Trophoblast cell (in vitro differentiated cells and primary cell): ENCODE measurements around the gene PEF1.
"Not testable (repeated sequence)": the region's sequence is repeated elsewhere in the genome, so short reads cannot be mapped to it uniquely, and the experiment has no call there.

Experiments used
- DNase-seq, 2 donors: peaks; one replicate each; pipeline ENCODE4 v3.0.0-alpha.2; 2016
- H2AFZ ChIP-seq: 2 replicates; pipeline ENCODE4 v1.6.1; 2013; ENCODE audit warnings: low read length, moderate library complexity, mild to moderate bottlenecking; ENCODE audit not compliant: insufficient read depth, poor library complexity
- H2AK5ac ChIP-seq: 2 replicates; pipeline ENCODE4 v1.6.1; 2013; ENCODE audit warnings: mild to moderate bottlenecking, low read length
- H2BK120ac ChIP-seq: 2 replicates; pipeline ENCODE4 v1.6.1; 2013; ENCODE audit warnings: low read length, mild to moderate bottlenecking, moderate library complexity; ENCODE audit not compliant: insufficient read depth, poor library complexity
- H2BK12ac ChIP-seq: 2 replicates; pipeline ENCODE4 v1.6.1; 2013; ENCODE audit warnings: mild to moderate bottlenecking, low read length, moderate library complexity
- H2BK5ac ChIP-seq: 2 replicates; pipeline ENCODE4 v1.6.1; 2013; ENCODE audit warnings: low read length, low read depth, moderate library complexity, mild to moderate bottlenecking; ENCODE audit not compliant: poor library complexity
- H3K14ac ChIP-seq: 2 replicates; pipeline ENCODE4 v1.6.1; 2013; ENCODE audit warnings: mild to moderate bottlenecking, low read length
- H3K18ac ChIP-seq: 2 replicates; pipeline ENCODE4 v1.6.1; 2013; ENCODE audit warnings: mild to moderate bottlenecking, low read length
- H3K23ac ChIP-seq: 2 replicates; pipeline ENCODE4 v1.6.1; 2013; ENCODE audit warnings: low read length
- H3K27ac ChIP-seq: 2 replicates; pipeline ENCODE4 v1.5.1; 2013; ENCODE audit warnings: low read depth, mild to moderate bottlenecking, inconsistent platforms, low read length, moderate library complexity
- H3K27me3 ChIP-seq: 2 replicates; pipeline ENCODE4 v1.6.1; 2013; ENCODE audit warnings: inconsistent platforms, mild to moderate bottlenecking, low read length, moderate library complexity; ENCODE audit not compliant: insufficient read depth
- H3K36me3 ChIP-seq, 2 experiments: 1 replicate in 1 of 2; 2 replicates in 1 of 2; pipeline ENCODE4 v1.6.1; 2013; ENCODE audit warnings: low read length in 2 of 2, mild to moderate bottlenecking in 2 of 2, moderate library complexity in 1 of 2; ENCODE audit not compliant: insufficient read depth in 2 of 2, control insufficient read depth in 1 of 2
- H3K4ac ChIP-seq: 2 replicates; pipeline ENCODE4 v1.6.1; 2013; ENCODE audit warnings: low read depth, mild to moderate bottlenecking, low read length, moderate library complexity
- H3K4me1 ChIP-seq, 2 experiments: 1 replicate in 1 of 2; 2 replicates in 1 of 2; pipeline ENCODE4 v1.6.1; 2013; ENCODE audit warnings: low read length in 2 of 2, mild to moderate bottlenecking in 2 of 2, moderate library complexity in 1 of 2; ENCODE audit not compliant: insufficient read depth in 2 of 2, control insufficient read depth in 1 of 2
- H3K4me2 ChIP-seq: 2 replicates; pipeline ENCODE4 v1.6.1; 2013; ENCODE audit warnings: inconsistent platforms, mild to moderate bottlenecking, low read length, moderate library complexity
- H3K4me3 ChIP-seq: 2 replicates; pipeline ENCODE4 v1.5.1; 2013; ENCODE audit warnings: mild to moderate bottlenecking, low read depth, low read length, inconsistent platforms
- H3K79me1 ChIP-seq: one replicate; pipeline ENCODE4 v1.6.1; 2013; ENCODE audit warnings: low read length
- H3K79me2 ChIP-seq: 2 replicates; pipeline ENCODE4 v1.6.1; 2013; ENCODE audit warnings: low read length, mild to moderate bottlenecking; ENCODE audit not compliant: control insufficient read depth, insufficient read depth, poor library complexity
- H3K9ac ChIP-seq: 2 replicates; pipeline ENCODE4 v1.6.1; 2013; ENCODE audit warnings: mild to moderate bottlenecking, low read length
- H3K9me3 ChIP-seq: 2 replicates; pipeline ENCODE4 v1.6.1; 2013; ENCODE audit warnings: low read depth, mild to moderate bottlenecking, control low read depth, inconsistent platforms, low read length; ENCODE audit not compliant: insufficient read depth
- H4K12ac ChIP-seq: 2 replicates; pipeline ENCODE4 v1.6.1; 2013; ENCODE audit warnings: low read depth, mild to moderate bottlenecking, low read length, moderate library complexity
- H4K8ac ChIP-seq: 2 replicates; pipeline ENCODE4 v1.6.1; 2013; ENCODE audit warnings: low read depth, mild to moderate bottlenecking, low read length, moderate library complexity
- H4K91ac ChIP-seq: one replicate; pipeline ENCODE4 v1.6.1; 2013; ENCODE audit warnings: low read depth, mild to moderate bottlenecking, low read length, moderate library complexity
- WGBS: extraction: QIAGEN DNeasy Blood & Tissue Kit; methylation state at CpG from one replicate; pipeline ENCODE4 v1.1.7; 2013; ENCODE audit warnings: missing lambda C conversion rate; ENCODE audit not compliant: insufficient read length, insufficient coverage; ENCODE audit errors: extremely low coverage; 5-methylcytosine and 5-hydroxymethylcytosine counted together

The PEF1 gene

GRCh38 chr1:31588751-31589515, 55.7 kb downstream of the PEF1 start:
- no CpG with 5 or more reads among the region's 62 CpGs for WGBS
- Histone ChIP-seq H3K4me2 (peak overlapping the region; percentile 17), H3K27ac (peak overlapping the region; percentile 94), H3K79me1 (peaks cover 42% of the 10 kb centered on the region), H4K91ac (peak overlapping the region; percentile 85), H3K4me3 (no peak overlapping the region), H3K4me1 (peaks cover 25 to 39% of the 10 kb centered on the region in 2 experiments), H3K9me3 (peaks cover 2% of the 10 kb centered on the region), H4K12ac (peak overlapping the region; percentile 76), H2BK5ac (peak overlapping the region; percentile 96), H3K14ac (peak overlapping the region; percentile 91), H3K9ac (no peak overlapping the region), H3K18ac (peak overlapping the region; percentile 76), H3K4ac (peak overlapping the region; percentile 74), H3K79me2 (peaks cover 6% of the 10 kb centered on the region), H3K27me3 (no peaks in the 10 kb centered on the region), H4K8ac (peak overlapping the region; percentile 94), H2AK5ac (peak overlapping the region; percentile 51), H2AFZ (peak overlapping the region; percentile 46), H2BK12ac (peak overlapping the region; percentile 85), H2BK120ac (peak overlapping the region; percentile 95), H3K36me3 (peaks cover 37 to 46% of the 10 kb centered on the region in 2 experiments), H3K23ac (no peak overlapping the region)
- peak in 1 of 2 donors; percentile 44 for DNase-seq

GRCh38 chr1:31587720-31588423, 56.8 kb downstream of the PEF1 start:
- H2BK5ac ChIP-seq: peak overlapping the region; percentile 96
- H4K12ac ChIP-seq: peak overlapping the region; percentile 76
- peak in 1 of 2 donors; percentile 59 for DNase-seq
- H2AFZ ChIP-seq: no peak overlapping the region
- H3K9ac ChIP-seq: no peak overlapping the region
- peak overlapping the region; percentile 91 for H3K14ac ChIP-seq
- peak overlapping the region; percentile 51 for H2AK5ac ChIP-seq
- peak overlapping the region; percentile 94 for H3K27ac ChIP-seq
- peaks cover 9% of the 10 kb centered on the region for H3K79me2 ChIP-seq
- no peaks in the 10 kb centered on the region for H3K27me3 ChIP-seq
- H4K8ac ChIP-seq: peak overlapping the region; percentile 13
- H3K79me1 ChIP-seq: peaks cover 45% of the 10 kb centered on the region
- peak overlapping the region; percentile 95 for H2BK120ac ChIP-seq
- peak overlapping the region; percentile 74 for H2BK12ac ChIP-seq
- H3K4me3 ChIP-seq: no peak overlapping the region
- peak overlapping the region; percentile 60 for H3K18ac ChIP-seq
- peaks cover 26 to 38% of the 10 kb centered on the region in 2 experiments for H3K4me1 ChIP-seq
- no peak overlapping the region for H3K4me2 ChIP-seq
- H3K9me3 ChIP-seq: peaks cover 2% of the 10 kb centered on the region
- H3K36me3 ChIP-seq: peaks cover 48 to 57% of the 10 kb centered on the region in 2 experiments
- no CpG with 5 or more reads among the region's 14 CpGs for WGBS
- peak overlapping the region; percentile 74 for H3K4ac ChIP-seq
- no peak overlapping the region for H3K23ac ChIP-seq
- peak overlapping the region; percentile 85 for H4K91ac ChIP-seq

DNA sequence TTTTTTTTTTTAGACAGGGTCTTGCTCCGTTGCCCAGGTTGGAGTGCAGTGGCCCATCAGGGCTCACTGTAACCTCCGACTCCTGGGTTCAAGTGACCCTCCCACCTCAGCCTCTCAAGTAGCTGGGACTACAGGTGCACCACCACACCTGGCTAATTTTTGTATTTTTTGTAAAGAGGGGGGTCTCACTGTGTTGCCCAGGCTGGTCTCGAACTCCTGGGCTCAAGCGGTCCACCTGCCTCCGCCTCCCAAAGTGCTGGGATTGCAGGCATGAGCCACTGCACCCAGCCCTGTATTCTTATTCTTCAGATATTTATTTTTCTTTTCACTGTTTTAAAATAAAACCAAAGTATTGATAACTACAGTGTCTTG, 57.4 kb downstream of the PEF1 start:
- Histone ChIP-seq H3K4me1 (peaks cover 28 to 39% of the 10 kb centered on the region in 2 experiments), H3K79me1 (peaks cover 45% of the 10 kb centered on the region), H3K36me3 (peaks cover 53 to 61% of the 10 kb centered on the region in 2 experiments), H3K27ac (peak overlapping the region; percentile 44)
- H3K18ac ChIP-seq, H3K14ac ChIP-seq, H3K9me3 ChIP-seq, H3K4me3 ChIP-seq, H3K27me3 ChIP-seq, H3K23ac ChIP-seq, H4K91ac ChIP-seq, DNase-seq, H2BK120ac ChIP-seq, H3K9ac ChIP-seq, H3K4me2 ChIP-seq, H4K8ac ChIP-seq, H2BK5ac ChIP-seq, H4K12ac ChIP-seq, H2BK12ac ChIP-seq, H2AK5ac ChIP-seq, H3K4ac ChIP-seq, H3K79me2 ChIP-seq, H2AFZ ChIP-seq: not testable (repeated sequence)
- no CpG with 5 or more reads among the region's 5 CpGs for WGBS

DNA sequence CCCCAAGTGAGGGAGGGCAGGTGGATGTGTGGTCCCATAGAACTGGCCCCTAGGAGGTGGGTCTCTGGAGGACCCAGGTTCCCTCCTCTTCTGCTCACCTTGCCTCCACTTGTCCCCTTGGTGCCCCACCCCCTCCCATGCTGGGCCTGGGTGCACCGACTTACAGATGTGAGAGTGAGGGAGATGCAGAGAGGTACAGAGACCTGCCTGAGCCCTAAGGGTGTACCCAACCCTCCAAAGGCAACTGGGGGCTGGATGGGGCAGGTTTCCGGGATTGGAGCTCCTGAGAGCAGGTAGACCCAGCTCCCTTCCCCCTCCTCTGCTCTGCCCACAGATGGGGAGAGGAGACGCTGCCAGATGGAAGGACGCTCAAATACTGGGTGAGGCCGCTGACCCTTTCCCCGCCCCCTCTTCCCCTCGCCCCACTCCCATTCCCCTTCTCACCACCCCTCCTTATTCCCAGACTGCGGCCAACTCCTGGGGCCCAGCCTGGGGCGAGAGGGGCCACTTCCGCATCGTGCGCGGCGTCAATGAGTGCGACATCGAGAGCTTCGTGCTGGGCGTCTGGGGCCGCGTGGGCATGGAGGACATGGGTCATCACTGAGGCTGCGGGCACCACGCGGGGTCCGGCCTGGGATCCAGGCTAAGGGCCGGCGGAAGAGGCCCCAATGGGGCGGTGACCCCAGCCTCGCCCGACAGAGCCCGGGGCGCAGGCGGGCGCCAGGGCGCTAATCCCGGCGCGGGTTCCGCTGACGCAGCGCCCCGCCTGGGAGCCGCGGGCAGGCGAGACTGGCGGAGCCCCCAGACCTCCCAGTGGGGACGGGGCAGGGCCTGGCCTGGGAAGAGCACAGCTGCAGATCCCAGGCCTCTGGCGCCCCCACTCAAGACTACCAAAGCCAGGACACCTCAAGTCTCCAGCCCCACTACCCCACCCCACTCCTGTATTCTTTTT, 58.0 kb downstream of the PEF1 start:
- peaks cover 26 to 38% of the 10 kb centered on the region in 2 experiments for H3K4me1 ChIP-seq
- H3K79me1 ChIP-seq: peaks cover 40% of the 10 kb centered on the region
- H3K4me3 ChIP-seq: no peak overlapping the region
- no peak overlapping the region for H4K91ac ChIP-seq
- H2AFZ ChIP-seq: no peak overlapping the region
- H3K36me3 ChIP-seq: peaks cover 56 to 65% of the 10 kb centered on the region in 2 experiments
- no peak overlapping the region for H4K12ac ChIP-seq
- H3K18ac ChIP-seq: no peak overlapping the region
- H3K27me3 ChIP-seq: no peaks in the 10 kb centered on the region
- no peak overlapping the region for H2BK12ac ChIP-seq
- H3K9me3 ChIP-seq: peaks cover 2% of the 10 kb centered on the region
- WGBS: no CpG with 5 or more reads among the region's 47 CpGs
- no peak overlapping the region for H3K9ac ChIP-seq
- DNase-seq: no peak
- H3K4me2 ChIP-seq: no peak overlapping the region
- no peak overlapping the region for H4K8ac ChIP-seq
- H3K79me2 ChIP-seq: peaks cover 9% of the 10 kb centered on the region
- no peak overlapping the region for H3K27ac ChIP-seq
- no peak overlapping the region for H3K4ac ChIP-seq
- no peak overlapping the region for H3K23ac ChIP-seq
- no peak overlapping the region for H2BK120ac ChIP-seq
- no peak overlapping the region for H3K14ac ChIP-seq
- no peak overlapping the region for H2BK5ac ChIP-seq
- no peak overlapping the region for H2AK5ac ChIP-seq
